GM21786 (cell line): ENCODE results near the gene SERPINH1.

Experiments used
- ATAC-seq: cut with Tn5 transposase; IDR thresholded peaks from one replicate; pipeline ENCODE4 v1.9.1; 2021; ENCODE audit not compliant: unreplicated experiment

SERPINH1 gene

GRCh38 chr11:75594211-75594610 lies 32.2 kb downstream of the SERPINH1 start:
- no peak for ATAC-seq

- no peak for ATAC-seq
Measured at GRCh38 chr11:75595429-75595828, 33.4 kb downstream of the SERPINH1 start.

GRCh38 chr11:75596914-75597313 lies 34.9 kb downstream of the SERPINH1 start:
- no peak for ATAC-seq

- no peak for ATAC-seq
Measured at GRCh38 chr11:75597636-75598035, 35.6 kb downstream of the SERPINH1 start.

- ATAC-seq: no peak
Measured at GRCh38 chr11:75598264-75598663, 36.2 kb downstream of the SERPINH1 start.

- no peak for ATAC-seq
Measured at GRCh38 chr11:75598900-75599299, 36.8 kb downstream of the SERPINH1 start.

GRCh38 chr11:75600356-75600755 lies 38.3 kb downstream of the SERPINH1 start:
- no peak for ATAC-seq

GRCh38 chr11:75601494-75601893 lies 39.4 kb downstream of the SERPINH1 start:
- ATAC-seq: no peak

GRCh38 chr11:75602951-75603350 lies 40.9 kb downstream of the SERPINH1 start:
- ATAC-seq: no peak

- ATAC-seq: no peak
Measured at GRCh38 chr11:75603791-75604736, 42.0 kb downstream of the SERPINH1 start.

- ATAC-seq: no peak
Measured at GRCh38 chr11:75606099-75606498, 44.0 kb downstream of the SERPINH1 start.

GRCh38 chr11:75611823-75612222 lies 49.8 kb downstream of the SERPINH1 start:
- no peak for ATAC-seq

GRCh38 chr11:75615751-75616150 lies 53.7 kb downstream of the SERPINH1 start:
- ATAC-seq: no peak

GRCh38 chr11:75616281-75616680 lies 54.2 kb downstream of the SERPINH1 start:
- ATAC-seq: no peak
